HG02840 (cell line): ENCODE data around the gene TEX55.
"Not testable (repeated sequence)": the region's sequence is repeated elsewhere in the genome, so short reads cannot be mapped to it uniquely, and the experiment has no call there.

ENCODE experiments used
- ATAC-seq: cut with Tn5 transposase; IDR thresholded peaks from one replicate; pipeline ENCODE4 v1.9.1; 2021; ENCODE audit warnings: mild to moderate bottlenecking, moderate library complexity, moderate number of reproducible peaks; ENCODE audit not compliant: unreplicated experiment, low FRiP score

The TEX55 gene

GRCh38 chr3:119145500-119146167 lies at the start of gene TEX55:
TSS of gene TEX55 (plus strand) at chr3:119146165. CDS start at chr3:119146190, 25 bp downstream.
- no peak for ATAC-seq

- no peak for ATAC-seq
Measured at GRCh38 chr3:119098003-119098402, 48.0 kb upstream of the TEX55 start.

- no peak for ATAC-seq
Measured at GRCh38 chr3:119098619-119099222, 47.2 kb upstream of the TEX55 start.

DNA sequence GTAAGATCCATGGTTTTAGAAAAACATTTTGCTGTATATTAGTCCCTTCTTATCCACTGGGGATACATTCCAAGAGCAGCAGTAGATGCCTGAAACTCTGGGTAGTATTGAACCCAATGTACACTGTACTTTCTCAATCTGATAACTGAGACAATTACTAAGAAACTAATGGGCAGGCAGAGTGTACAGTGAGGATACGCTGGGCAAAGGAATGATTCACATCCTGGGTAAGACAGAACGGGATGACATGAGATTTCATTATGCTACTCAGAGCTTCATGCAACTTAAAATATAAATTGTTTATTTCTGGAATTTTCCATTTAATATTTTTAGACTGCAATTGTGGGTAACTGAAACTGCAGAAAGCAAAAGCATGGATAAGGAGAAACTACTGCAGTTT lies 46.2 kb upstream of the TEX55 start:
- ATAC-seq, result no peak

DNA sequence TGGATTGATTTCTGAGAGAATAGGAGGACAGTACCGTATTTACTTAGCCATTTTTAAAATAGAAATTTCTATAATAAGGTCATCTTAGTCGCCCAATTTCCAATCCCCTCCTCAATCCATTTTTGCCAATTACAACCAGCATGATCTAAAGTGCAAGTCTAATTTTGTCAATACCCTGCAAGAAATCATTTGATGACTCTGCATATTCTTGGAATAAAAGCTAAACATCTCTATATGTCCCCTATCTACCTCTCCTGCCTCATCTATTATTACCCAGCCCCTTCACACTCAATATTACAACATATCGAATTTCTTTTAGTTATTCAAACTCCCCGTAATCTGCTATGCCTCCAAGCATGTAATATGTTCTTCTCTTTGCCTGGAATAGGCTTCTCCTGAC lies 41.9 kb upstream of the TEX55 start:
- no peak for ATAC-seq

GRCh38 chr3:119118330-119118729 lies 27.6 kb upstream of the TEX55 start:
- not testable (repeated sequence) for ATAC-seq

DNA sequence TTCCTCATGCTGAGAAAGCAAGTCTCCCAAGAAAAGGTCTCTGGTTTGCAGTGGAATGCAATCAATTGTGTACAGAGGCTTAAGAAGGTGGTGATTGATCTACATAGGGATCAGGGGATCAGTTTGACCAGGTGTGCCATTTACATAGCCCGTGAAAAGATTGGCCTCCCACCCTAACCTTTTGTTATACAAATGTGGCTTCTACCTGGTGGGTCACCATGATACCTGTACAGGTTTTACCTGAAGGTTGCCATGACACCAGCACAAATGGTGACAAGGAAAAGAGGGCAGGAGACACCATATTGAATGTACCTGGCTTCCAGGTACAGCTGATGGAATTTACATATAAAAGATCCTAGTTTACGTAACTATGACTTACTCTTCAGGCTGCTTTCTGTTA lies 25.5 kb upstream of the TEX55 start:
- ATAC-seq, result no peak

GRCh38 chr3:119122350-119122749 lies 23.6 kb upstream of the TEX55 start:
- no peak for ATAC-seq

DNA sequence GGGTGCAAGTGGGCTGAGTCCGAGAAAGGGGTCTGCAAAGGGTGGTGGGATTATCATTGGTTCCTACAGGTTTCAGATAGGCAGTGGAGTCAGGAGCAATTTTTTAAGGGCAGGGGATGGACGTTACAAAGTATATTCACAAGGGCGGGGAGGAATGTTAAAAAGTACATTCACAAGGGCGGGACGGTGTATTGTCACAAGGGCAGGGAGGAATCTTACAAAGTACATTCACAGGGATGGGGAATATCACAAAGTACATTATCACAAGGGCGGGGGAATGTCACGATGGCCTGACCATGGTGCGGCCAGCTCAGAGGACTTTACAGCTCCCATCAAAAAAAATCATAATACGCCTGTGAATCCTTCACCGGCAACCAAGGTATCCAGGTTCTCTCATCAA lies 20.6 kb upstream of the TEX55 start:
- no peak for ATAC-seq

GRCh38 chr3:119125742-119126504 lies 20.0 kb upstream of the TEX55 start:
- no peak for ATAC-seq

DNA sequence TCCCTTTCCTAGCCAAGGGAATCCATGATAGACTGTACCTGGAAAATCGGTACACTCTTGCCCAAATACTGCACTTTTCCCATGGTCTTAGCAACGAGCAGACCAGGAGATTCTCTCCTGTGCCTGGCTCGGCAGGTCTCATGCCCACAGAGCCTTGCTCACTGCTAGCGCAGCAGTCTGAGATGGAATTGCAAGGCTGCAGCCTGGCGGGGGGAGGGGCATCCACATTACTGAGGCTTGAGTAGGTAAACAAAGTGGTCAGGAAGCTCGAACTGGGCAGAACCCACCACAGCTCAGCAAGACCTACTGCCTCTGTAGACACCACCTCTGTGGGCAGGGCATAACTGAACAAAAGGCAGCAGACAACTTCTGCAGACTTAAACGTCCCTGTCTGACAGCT lies 15.7 kb upstream of the TEX55 start:
- ATAC-seq, result not testable (repeated sequence)

DNA sequence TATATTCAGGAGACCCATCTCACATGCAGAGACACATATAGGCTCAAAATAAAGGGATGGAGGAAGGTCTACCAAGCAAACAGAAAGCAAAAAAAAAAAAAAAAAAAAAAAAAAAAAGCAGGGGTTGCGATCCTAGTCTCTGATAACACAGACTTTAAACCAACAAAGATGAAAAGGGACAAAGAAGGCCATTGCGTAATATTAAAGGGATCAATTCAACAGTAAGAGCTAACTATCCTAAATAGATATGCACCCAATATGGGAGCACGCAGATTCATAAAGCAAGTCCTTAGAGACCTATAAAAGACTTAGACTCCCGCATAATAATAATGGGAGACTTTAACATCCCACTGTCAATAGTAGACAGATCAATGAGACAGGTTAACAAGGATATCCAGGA lies 13.7 kb upstream of the TEX55 start:
- ATAC-seq, result not testable (repeated sequence)

GRCh38 chr3:119139360-119139759 lies 6.6 kb upstream of the TEX55 start:
- ATAC-seq, result not testable (repeated sequence)

- ATAC-seq, result no peak
Measured at GRCh38 chr3:119140466-119140865, 5.5 kb upstream of the TEX55 start.

DNA sequence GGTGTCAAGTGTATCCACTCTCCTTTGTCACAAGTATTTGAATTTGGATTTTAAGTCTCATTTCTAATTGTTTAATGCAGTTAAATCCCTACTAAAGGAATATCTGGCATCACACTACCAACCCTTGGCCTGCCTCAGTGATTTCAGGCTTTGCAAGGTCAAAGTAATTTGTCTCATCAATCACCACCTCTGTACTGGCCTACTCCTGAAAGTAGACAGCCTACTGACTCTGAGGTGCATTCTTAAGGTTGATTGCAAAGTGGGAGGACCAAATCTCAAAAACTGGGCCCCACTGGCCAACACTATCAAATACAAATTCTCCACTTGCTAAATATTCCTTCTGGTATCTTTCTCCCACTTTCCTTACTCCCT lies 851 bp upstream of the TEX55 start:
- ATAC-seq, result no peak

DNA sequence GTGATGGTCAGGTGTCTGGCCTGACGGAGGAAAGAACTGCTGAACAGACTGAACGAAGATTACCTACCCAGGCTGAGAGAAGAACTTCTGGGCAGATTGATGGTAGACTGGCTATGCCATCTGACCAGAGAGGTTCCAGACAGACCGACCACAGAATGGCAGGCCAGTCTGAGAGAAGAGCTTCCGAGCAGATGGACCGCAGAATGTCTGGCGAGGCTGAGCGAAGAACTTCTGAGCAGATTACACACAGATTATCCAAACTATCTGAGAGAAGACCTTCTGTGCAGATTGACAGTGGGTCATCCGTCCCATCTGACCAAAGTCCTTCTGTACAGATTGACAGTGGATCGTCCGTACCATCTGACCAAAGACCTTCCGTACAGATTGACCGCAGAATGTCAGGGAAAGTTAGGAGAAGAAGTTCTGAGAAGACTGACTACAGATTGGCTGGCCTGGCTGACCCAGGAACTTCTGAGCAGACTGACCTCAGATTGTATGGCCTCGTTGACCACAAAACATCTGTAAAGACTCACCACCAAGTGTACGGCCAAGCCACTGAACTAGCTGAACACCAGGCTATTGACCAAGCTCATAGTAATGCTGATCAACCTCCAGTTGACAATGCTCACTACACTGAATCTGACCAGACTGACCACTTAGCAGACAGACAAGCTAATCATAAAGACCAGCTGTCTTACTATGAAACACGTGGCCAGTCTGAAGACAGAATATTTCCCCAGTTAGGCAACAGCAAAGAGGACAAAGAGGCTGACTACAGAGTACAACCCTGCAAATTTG lies 812 bp downstream of the TEX55 start:
- no peak for ATAC-seq

- ATAC-seq, result no peak
Measured at GRCh38 chr3:119147494-119147893, 1.5 kb downstream of the TEX55 start.

GRCh38 chr3:119148493-119149180 lies 2.7 kb downstream of the TEX55 start:
- ATAC-seq, result no peak

DNA sequence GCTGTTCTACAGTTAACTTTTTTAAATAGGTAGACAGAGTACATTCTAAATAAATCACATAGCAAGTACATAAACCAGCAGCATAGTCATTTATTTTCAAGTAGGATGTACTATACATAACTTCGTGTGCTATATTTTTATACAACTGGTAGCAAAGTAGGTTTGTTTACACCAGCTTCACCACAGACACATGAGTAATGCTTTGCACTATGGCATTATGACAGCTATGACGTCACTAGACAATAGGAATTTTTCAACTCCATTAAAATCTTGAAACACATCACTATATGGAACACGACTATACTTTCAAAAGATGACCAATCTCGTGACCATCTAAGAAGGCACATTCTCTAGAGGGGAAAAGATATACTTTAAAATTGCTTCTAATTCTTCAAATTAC lies 3.5 kb downstream of the TEX55 start:
- no peak for ATAC-seq

DNA sequence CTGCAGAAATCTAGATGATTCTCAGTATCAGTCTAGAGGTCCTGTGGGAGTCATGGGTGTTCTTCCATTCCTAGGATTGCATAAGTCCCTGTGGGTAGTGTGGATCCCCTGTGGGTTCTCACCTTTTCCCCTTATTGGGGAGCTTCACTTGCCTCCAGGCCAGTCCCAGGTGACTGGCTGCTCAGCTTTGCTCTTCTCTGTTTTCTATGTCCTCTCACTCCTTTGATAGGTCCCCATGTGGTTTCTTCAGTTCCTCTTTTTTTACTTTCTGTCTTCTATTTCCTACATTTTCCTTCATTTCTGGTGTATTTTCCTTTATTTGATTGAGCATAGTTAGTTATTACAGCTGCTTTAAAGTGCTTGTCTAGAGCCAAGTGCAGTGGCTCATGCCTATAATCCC lies 10.9 kb downstream of the TEX55 start:
- no peak for ATAC-seq
